ENCODE results near the gene PROM1.

DNA sequence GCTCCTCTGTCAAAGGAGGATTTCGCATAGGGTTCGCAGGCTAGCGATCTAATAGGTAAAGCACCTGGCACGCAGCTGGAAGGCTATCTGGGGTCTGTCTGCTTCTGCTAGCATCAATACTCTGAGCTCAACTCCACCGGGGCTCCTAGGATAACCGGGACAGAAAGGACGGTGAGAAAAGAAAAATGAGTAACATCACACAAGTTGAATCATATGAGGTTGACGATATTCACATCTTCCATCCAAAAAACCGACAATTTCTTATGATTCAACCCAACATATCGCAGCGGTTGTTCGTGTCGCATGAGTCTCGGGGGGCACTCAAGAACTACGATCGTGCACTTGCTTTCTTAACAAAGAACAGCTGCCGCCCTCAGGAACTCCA is 1.8 kb downstream of the PROM1 start:
- TF ChIP-seq CTCF (IDR thresholded peaks at IDR 0.05; ENCODE audit: poor library complexity, severe bottlenecking) (no peak), REST (IDR thresholded peaks at IDR 0.05; ENCODE audit: borderline replicate concordance) (no peak), SMC3 (conservative IDR thresholded peaks at IDR 0.05; ENCODE audit: poor library complexity) (no peak), EP300 (conservative IDR thresholded peaks at IDR 0.05; ENCODE audit: poor library complexity, severe bottlenecking) (no peak), POLR2AphosphoS5 (IDR thresholded peaks at IDR 0.05) (no peak), EZH2 (IDR thresholded peaks at IDR 0.05; ENCODE audit: borderline replicate concordance, insufficient read depth, low read length, poor library complexity, severe bottlenecking) (no peak), RAD21 (conservative IDR thresholded peaks at IDR 0.05) (no peak)
